Stimulated activated memory B cell treated with anti-CD40 and anti-IgM and Interleukin-4, amounts not matched to agents 10 μg/mL and 1 μg/mL and 100 μg/mL, for 72 hours (primary cell): ENCODE data around the gene BRMS1L.
A peak's percentile ranks its signal among the peaks of the same experiment; 100 is the strongest.
"Not testable (repeated sequence)": the region's sequence is repeated elsewhere in the genome, so short reads cannot be mapped to it uniquely, and the experiment has no call there.

ENCODE experiments used
- ATAC-seq: fragments of 150-1000 bp; cut with Tn5 transposase; 2 replicates; pipeline ENCODE4 v1.10.0; 2021
- H3K27ac Mint-ChIP-seq: one replicate; pipeline ENCODE4 v1.8.0; 2022; ENCODE audit warnings: mild to moderate bottlenecking, mixed read lengths
- H3K27me3 Mint-ChIP-seq: one replicate; pipeline ENCODE4 v1.8.0; 2022; ENCODE audit warnings: mixed read lengths
- H3K36me3 Mint-ChIP-seq: one replicate; pipeline ENCODE4 v1.8.0; 2022; ENCODE audit warnings: mixed read lengths
- H3K4me1 Mint-ChIP-seq: one replicate; pipeline ENCODE4 v1.8.0; 2022; ENCODE audit warnings: mixed read lengths
- H3K4me3 Mint-ChIP-seq: one replicate; pipeline ENCODE4 v1.8.0; 2022; ENCODE audit warnings: mild to moderate bottlenecking, moderate library complexity, mixed read lengths
- H3K9me3 Mint-ChIP-seq: one replicate; pipeline ENCODE4 v1.8.0; 2022; ENCODE audit warnings: mixed read lengths

Gene BRMS1L

GRCh38 chr14:35810963-35811362 lies 15.2 kb upstream of the BRMS1L start:
- H3K9me3 Mint-ChIP-seq: no peaks in the 10 kb centered on the region
- H3K4me1 Mint-ChIP-seq: peaks cover 26% of the 10 kb centered on the region
- H3K27me3 Mint-ChIP-seq: no peaks in the 10 kb centered on the region
- no peak overlapping the region for H3K4me3 Mint-ChIP-seq
- no peaks in the 10 kb centered on the region for H3K36me3 Mint-ChIP-seq
- no peak overlapping the region for H3K27ac Mint-ChIP-seq
- no peak for ATAC-seq

DNA sequence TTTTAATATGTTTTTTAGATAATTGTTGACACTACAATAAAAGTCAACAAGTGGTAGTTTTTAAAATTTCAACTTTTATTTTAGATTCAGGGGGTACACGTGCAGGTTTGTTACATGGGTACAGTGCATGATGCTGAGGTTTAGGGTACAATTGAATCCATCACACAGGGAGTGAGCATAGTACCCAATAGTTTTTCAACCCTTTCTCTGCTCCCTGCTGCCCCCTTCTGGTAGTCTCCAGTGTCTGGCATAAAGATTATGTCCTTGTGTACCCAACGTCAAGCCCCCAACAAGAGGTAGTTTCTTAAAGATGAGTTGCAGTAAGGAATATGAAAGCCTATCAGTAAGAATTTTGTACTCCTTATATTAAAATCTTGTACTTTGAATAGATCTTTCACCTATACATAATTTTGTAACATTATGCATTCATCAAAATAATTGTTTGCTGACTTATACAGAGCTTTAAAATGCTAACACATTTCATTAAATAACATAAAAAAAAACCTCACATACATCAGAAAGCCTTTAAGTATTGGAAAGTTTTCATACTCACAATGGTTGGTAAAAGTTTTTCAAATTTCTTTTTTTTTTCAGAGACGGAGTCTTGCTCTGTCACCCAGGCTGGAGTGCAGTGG lies 11.7 kb upstream of the BRMS1L start:
- H3K4me1 Mint-ChIP-seq: peaks cover under 1% of the 10 kb centered on the region
- H3K27me3 Mint-ChIP-seq: no peaks in the 10 kb centered on the region
- no peak overlapping the region for H3K4me3 Mint-ChIP-seq
- no peaks in the 10 kb centered on the region for H3K36me3 Mint-ChIP-seq
- no peaks in the 10 kb centered on the region for H3K9me3 Mint-ChIP-seq
- ATAC-seq: peak; percentile 64
- no peak overlapping the region for H3K27ac Mint-ChIP-seq

GRCh38 chr14:35818346-35819115 lies 7.6 kb upstream of the BRMS1L start:
- H3K9me3 Mint-ChIP-seq: no peaks in the 10 kb centered on the region
- no peak for ATAC-seq
- H3K36me3 Mint-ChIP-seq: no peaks in the 10 kb centered on the region
- H3K4me1 Mint-ChIP-seq: no peaks in the 10 kb centered on the region
- H3K4me3 Mint-ChIP-seq: no peak overlapping the region
- H3K27me3 Mint-ChIP-seq: no peaks in the 10 kb centered on the region
- H3K27ac Mint-ChIP-seq: no peak overlapping the region

DNA sequence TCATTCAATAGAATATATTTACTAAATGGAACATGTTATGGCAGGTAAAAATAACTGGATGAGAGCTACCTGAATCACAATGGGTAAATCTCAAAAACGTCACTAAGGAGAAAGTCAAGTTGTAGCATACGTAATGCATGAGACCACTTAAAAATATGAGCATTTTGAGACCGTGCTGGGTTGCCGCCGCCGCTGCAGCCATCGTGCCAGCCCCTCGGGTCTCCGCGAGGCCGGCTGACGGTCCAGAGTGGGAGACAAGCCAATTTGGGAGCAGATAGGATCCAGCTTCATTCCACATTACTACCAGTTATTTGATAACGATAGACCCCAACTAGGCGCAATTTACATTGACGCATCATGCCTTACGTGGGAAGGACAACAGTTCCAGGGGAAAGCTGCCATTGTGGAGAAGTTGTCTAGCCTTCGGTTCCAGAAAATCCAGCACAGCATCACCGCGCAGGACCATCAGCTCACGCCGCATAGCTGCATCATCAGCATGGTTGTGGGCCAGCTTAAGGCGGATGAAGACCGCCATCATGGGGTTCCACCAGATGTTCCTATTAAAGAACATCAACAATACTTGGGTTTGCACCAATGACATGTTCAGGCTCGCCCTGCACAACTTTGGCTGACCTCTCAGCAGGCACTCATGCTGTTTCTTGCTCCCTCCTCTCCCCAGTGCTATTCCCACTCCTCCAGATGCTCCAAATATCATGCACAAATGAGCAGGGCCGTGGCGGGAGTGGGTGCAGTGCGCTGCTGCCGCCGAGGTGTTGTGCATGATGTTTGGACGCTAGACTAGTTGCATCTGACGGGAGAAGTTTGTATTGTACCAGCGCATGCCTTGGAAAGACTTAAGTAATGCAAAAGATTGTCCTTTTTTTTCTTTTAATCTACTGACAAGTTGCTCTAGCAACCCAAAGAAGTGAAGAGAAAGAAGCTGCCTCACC lies 6.3 kb upstream of the BRMS1L start:
- Mint-ChIP-seq H3K4me1 (no peaks in the 10 kb centered on the region), H3K4me3 (no peak overlapping the region), H3K36me3 (no peaks in the 10 kb centered on the region), H3K27ac (no peak overlapping the region), H3K9me3 (no peaks in the 10 kb centered on the region), H3K27me3 (no peaks in the 10 kb centered on the region)
- no peak for ATAC-seq

DNA sequence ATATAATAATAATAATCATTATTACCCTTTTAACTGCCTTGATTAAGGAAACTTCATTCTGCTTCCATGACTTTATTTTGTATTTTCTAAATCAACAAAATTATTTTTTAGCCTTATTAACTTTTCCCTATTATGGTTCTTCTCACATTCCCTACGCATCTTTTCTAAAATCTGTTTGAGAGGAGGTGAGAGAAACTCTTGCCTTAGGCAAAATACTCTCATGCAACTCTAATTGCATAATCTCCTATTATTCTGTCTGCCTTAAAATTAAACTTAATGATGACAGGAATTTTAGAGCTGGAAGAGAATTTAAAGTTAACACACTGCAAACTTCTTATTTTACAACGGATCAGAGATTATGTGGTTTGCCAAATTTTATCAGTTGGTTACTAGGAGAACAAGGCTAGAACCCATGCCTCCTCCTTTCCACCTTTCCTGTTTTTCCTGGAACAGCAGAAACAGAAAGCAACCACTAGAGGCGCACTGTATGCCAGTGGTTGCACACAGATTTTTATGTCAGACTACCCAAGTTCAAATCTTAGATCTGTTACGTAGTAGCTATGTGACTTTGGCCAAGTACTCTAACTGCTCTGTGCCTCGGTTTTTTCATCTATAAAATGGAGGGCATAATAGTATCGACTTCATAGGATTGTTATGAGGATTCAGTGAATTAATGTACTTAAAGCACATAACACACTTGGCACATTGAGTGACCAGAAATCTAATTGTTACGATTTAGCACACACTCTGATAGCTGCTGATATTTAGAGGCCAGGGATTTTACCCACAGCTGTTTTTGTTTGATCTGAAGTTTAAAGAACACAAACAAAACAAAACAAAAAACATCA lies 4.3 kb upstream of the BRMS1L start:
- Mint-ChIP-seq H3K36me3 (no peaks in the 10 kb centered on the region), H3K9me3 (no peaks in the 10 kb centered on the region), H3K4me1 (peaks cover 6% of the 10 kb centered on the region), H3K27me3 (no peaks in the 10 kb centered on the region), H3K4me3 (no peak overlapping the region), H3K27ac (no peak overlapping the region)
- no peak for ATAC-seq

- no peaks in the 10 kb centered on the region for H3K9me3 Mint-ChIP-seq
- H3K4me3 Mint-ChIP-seq: no peak overlapping the region
- ATAC-seq: no peak
- no peaks in the 10 kb centered on the region for H3K27me3 Mint-ChIP-seq
- H3K36me3 Mint-ChIP-seq: no peaks in the 10 kb centered on the region
- no peak overlapping the region for H3K27ac Mint-ChIP-seq
- H3K4me1 Mint-ChIP-seq: peaks cover 11% of the 10 kb centered on the region
Observed at GRCh38 chr14:35822501-35822900, 3.6 kb upstream of the BRMS1L start.

DNA sequence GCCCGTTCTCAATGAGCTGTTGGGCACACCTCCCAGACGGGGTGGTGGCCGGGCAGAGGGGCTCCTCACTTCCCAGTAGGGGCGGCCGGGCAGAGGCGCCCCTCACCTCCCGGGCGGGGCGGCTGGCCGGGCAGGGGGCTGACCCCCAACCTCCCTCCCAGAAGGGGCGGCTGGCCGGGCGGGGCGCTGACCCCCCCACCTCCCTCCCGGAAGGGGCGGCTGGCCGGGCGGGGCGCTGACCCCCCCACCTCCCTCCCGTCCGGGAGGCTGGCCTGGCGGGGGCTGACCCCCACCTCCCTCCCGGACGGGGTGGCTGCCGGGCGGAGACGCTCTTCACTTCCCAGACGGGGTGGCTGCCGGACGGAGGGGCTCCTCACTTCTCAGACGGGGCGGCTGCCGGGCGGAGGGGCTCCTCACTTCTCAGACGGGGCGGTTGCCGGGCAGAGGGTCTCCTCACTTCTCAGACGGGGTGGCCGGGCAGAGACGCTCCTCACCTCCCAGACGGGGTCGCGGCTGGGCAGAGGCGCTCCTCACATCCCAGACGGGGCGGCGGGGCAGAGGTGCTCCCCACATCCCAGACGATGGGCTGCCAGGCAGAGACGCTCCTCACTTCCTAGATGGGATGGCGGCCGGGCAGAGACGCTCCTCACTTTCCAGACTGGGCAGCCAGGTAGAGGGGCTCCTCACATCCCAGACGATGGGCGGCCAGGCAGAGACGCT lies 1.5 kb upstream of the BRMS1L start:
- not testable (repeated sequence) for H3K27me3 Mint-ChIP-seq, H3K9me3 Mint-ChIP-seq, H3K36me3 Mint-ChIP-seq, ATAC-seq
- Mint-ChIP-seq H3K4me1 (peaks cover 17% of the 10 kb centered on the region), H3K27ac (peak overlapping the region; percentile 87), H3K4me3 (peak overlapping the region; percentile 89)

GRCh38 chr14:35825968-35826217 lies 245 bp upstream of the BRMS1L start:
- no peaks in the 10 kb centered on the region for H3K36me3 Mint-ChIP-seq
- H3K27ac Mint-ChIP-seq: peak overlapping the region; percentile 87
- no peak for ATAC-seq
- H3K4me3 Mint-ChIP-seq: peak overlapping the region; percentile 91
- H3K4me1 Mint-ChIP-seq: peaks cover 17% of the 10 kb centered on the region
- H3K27me3 Mint-ChIP-seq: no peaks in the 10 kb centered on the region
- no peaks in the 10 kb centered on the region for H3K9me3 Mint-ChIP-seq

DNA sequence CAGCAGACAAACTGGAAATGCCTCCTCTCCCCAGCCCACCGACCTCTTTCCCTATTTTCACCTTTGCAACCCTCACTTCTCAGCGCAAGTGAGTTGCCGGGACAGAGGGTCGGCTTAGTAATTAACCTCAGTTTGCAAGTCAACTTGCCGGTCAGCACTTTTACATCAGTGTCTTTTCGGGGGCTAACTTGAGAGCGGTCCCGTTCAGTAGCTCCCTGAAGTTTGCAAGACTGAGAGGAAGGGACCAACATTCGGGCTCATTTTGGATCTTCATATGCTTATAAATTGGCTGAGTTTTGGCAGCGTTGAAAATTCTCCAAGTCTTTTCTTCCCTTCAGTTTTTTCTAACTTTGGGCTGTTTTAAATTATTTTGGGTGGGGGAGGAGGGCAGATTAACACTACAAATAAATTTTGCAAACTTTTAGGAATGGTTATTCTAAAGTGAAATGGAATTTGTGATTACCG lies 846 bp downstream of the BRMS1L start:
- no peak for ATAC-seq
- H3K36me3 Mint-ChIP-seq: peaks cover 7% of the 10 kb centered on the region
- no peaks in the 10 kb centered on the region for H3K27me3 Mint-ChIP-seq
- H3K4me3 Mint-ChIP-seq: peak overlapping the region; percentile 91
- peaks cover 17% of the 10 kb centered on the region for H3K4me1 Mint-ChIP-seq
- H3K27ac Mint-ChIP-seq: peak overlapping the region; percentile 87
- H3K9me3 Mint-ChIP-seq: no peaks in the 10 kb centered on the region

DNA sequence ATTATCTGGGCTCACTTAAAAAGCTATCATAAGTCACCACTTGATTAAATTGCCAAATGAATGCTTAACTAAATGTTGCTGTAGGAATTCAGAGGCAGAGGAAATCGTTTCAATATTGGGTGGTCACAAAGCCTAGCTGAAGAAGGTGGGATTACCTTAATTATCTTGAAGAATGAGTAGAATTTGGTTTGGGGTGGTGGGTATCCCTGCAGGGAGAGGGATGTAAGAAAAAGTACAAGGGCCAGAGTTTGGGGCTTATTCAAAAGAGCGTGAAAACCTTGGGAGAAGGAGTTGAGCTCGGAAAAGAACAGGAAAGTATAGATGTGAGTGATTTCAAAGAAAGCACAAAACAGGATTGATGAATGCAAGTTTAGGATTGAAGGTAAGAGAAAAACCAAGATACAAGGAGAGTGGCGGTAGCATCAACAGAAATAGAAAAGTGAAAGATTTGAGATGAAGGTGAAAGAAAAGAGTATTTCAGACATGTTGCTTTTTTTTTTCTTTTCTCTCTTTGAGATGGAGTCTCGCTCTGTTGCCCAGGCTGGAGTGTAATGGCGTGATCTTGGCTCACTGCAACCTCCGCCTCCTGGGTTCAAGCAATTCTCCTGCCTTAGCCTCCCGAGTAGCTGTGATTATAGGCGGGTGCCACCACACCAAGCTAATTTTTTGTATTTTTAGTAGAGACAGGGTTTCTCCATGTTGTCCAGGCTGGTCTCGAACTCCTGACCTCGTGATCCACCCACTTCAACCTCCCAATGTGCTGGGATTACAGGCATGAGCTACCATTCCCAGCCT lies 1.7 kb downstream of the BRMS1L start:
- Mint-ChIP-seq H3K4me1 (peaks cover 17% of the 10 kb centered on the region), H3K27me3 (no peaks in the 10 kb centered on the region), H3K9me3 (no peaks in the 10 kb centered on the region), H3K4me3 (no peak overlapping the region), H3K36me3 (peaks cover 7% of the 10 kb centered on the region), H3K27ac (no peak overlapping the region)
- no peak for ATAC-seq

GRCh38 chr14:35829449-35829848 lies 3.3 kb downstream of the BRMS1L start:
- H3K9me3 Mint-ChIP-seq: no peaks in the 10 kb centered on the region
- no peak overlapping the region for H3K27ac Mint-ChIP-seq
- H3K4me1 Mint-ChIP-seq: peaks cover 17% of the 10 kb centered on the region
- H3K4me3 Mint-ChIP-seq: no peak overlapping the region
- no peaks in the 10 kb centered on the region for H3K27me3 Mint-ChIP-seq
- ATAC-seq: no peak
- H3K36me3 Mint-ChIP-seq: peaks cover 7% of the 10 kb centered on the region

DNA sequence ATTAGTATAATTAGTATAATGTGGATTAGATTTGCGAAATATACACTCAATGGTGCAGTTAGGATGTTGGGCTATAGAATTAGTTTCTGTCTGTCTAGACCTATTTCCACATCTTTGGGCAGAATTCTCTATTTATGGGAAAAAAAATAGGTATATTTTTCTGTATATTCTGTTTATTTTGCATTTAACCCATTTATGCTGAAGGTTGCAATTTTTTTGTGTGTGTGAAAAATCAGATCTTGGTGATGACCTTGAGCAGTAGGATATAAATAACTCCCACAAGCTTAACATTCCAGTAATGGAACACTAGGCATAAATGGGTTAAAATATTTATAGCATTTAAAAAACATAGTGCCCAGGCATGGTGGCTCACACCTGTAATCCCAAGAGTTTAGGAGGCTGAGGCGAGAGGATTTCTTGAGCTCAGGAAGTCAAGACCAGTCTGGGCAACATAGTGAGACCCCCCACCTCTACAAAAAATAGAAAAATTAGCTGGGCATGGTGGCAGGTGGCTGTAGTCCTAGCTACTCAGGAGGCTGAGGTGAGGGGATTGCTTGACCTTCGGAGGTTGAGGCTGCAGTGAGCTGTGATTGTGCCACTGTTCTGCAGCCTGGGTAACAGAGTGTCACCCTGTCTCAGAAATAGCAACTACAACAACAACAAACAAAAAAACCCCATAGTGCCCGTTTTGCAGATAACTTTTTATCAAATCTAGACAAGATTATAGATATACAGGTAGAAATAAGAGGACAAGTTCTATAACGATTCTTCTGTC lies 9.3 kb downstream of the BRMS1L start:
- peaks cover 6% of the 10 kb centered on the region for H3K9me3 Mint-ChIP-seq
- no peaks in the 10 kb centered on the region for H3K4me1 Mint-ChIP-seq
- H3K36me3 Mint-ChIP-seq: peaks cover 56% of the 10 kb centered on the region
- ATAC-seq: no peak
- H3K4me3 Mint-ChIP-seq: no peak overlapping the region
- H3K27ac Mint-ChIP-seq: no peak overlapping the region
- H3K27me3 Mint-ChIP-seq: no peaks in the 10 kb centered on the region

GRCh38 chr14:35841704-35842103 lies 15.6 kb downstream of the BRMS1L start:
- not testable (repeated sequence) for ATAC-seq, H3K27me3 Mint-ChIP-seq, H3K4me1 Mint-ChIP-seq, H3K4me3 Mint-ChIP-seq, H3K27ac Mint-ChIP-seq
- H3K9me3 Mint-ChIP-seq: peaks cover 25% of the 10 kb centered on the region
- peaks cover 98% of the 10 kb centered on the region for H3K36me3 Mint-ChIP-seq
